ENCODE results near the gene HENMT1.
"Not testable (repeated sequence)": the region's sequence is repeated elsewhere in the genome, so short reads cannot be mapped to it uniquely, and the experiment has no call there.

Gene HENMT1

DNA sequence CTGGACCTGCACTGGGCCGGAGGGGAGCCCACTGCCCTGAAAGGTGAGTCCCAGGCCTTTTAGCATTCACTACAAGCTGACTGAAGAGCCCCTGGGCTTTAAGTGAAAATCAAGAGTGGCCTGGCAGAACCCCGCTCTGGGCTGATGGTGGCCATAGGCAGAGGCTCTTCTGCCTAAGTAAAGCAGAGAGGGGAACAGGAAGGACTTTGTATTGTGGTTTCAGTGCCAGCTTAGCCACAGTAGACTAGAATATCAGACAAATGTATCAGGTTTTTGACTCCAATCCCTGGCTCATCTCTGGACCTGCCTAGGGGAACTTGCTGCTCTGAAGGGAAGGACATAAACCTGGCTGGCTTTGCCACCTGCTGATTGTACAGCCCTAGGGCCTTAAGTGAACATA is 10.2 kb upstream of the HENMT1 start:
- no peak for DNase-seq (ENCODE audit: low spot score)

DNA sequence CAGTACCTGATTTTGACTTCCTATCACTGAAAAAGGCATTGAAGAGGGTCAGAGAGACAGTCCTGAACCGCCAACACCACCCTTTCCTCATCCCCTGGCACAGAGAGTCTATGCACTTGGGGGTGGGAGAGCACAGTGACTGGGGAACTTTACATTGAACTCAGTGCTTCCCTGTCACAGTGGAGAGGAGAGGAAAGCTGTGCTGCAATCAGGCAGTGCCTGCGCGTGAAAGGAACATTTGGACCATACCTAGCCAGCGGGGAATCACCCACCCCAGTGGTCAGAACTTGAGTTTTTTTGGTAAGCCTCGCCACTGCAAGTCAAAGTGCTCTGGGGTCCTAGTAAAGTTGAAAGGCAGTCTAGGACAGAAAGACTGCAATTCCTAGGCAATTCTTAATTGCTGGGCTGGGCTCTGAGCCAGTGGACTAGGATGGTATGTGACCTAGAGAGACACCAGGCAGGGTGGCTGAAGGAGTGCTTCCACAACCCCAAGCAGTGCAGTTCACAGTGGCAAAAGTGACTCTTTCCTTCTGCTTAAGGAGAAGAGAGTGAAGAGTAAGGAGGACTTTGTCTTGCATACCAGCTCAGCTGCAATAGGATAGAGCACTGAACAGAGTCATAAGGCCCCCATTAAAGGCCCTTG is 9.4 kb upstream of the HENMT1 start:
- DNase-seq (ENCODE audit: low spot score) = no peak

DNA sequence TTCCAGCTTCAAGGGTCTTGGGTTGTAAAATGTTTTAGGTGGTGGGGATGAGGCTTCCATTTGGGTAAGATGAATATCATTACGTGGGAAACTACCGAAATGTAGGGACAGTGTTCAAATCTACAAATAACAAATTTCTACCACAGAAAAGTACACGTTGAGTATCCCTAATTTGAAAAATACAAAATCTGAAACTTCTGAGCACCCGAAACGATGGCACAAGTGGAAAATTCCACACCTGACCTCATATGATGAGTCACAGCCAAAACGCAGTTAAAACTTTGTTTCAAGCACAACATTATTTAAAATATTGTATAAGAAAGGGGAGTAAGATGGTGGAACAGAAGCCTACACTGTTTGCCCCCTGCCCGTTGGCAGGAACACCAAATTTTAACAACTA is 8.8 kb upstream of the HENMT1 start:
- no peak for DNase-seq (ENCODE audit: low spot score)

DNA sequence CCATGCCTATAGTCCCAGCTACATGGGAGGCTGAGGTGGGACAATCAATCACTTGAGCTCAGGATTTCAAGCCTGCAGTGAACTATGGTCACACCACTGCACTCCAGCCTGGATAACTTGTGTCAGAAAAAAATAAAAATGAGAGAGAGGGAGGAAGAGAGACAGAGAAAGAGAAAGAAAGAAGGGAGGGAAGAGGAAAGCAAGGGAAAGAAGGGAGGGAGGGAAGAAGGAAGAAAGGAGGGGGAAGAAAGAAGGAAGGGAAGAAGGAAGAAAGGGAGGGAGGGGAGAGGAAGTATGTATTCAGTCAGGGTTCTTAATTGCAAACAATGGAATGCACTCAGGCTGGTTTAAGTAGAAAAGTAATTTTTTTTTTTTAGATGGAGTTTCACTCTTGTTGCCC is 7.9 kb upstream of the HENMT1 start:
- no peak for DNase-seq (ENCODE audit: low spot score)

DNA sequence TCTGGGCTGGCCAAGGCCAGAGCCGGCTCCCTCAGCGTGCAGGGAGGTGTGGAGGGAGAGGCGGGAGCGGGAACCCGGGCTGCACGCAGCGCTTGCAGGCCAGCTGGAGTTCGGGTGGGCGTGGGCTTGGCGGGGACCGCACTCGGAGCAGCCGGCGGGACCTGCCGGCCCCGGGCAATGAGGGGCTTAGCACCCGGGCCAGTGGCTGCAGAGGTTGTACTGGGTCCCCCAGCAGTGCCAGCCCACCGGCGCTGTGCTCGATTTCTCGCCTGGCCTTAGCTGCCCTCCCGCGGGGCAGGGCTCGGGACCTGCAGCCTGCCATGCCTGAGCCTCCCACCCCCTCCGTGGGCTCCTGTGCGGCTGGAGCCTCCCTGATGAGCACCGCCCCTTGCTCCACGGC is 6.5 kb upstream of the HENMT1 start:
- DNase-seq (ENCODE audit: low spot score) = not testable (repeated sequence)

DNA sequence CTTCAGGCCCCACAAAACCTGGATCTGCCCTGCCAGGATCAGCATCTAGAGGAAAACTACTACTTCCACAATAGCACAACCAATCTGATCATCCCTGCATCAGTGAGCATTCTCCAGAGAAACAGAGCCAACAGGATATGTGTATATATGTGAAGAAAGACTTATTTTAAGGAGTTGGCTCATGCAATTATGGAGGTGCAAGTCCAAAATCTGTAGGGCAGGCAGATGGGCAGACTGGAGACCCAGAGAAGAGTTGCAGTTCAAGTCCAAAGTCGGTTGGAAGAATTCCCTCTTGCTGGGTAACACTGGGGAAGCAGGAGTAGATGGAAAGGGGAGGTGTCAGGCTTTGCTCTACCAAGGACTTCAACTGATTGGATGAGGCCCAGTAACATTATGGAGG is 4.9 kb upstream of the HENMT1 start:
- DNase-seq (ENCODE audit: low spot score) = no peak

DNA sequence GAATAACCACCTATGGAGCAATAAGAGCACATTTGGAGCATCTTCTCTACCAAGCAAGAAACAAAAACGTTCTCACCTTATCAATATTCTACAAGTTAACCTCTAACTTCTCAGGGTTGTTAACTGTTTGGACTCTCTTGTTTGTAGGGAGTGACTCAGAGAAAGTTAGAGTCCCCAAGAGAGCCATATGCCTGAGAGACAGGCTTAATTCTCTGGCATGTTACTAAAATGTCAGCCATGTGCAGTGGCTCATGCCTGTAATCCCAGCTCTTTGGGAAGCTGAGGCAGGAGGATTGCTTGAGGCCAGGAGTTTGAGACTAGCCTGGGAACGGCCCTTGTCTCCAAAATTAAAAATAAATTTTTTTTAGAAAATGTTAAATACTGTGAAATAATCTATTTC is 4.2 kb upstream of the HENMT1 start:
- DNase-seq (ENCODE audit: low spot score) = no peak

DNA sequence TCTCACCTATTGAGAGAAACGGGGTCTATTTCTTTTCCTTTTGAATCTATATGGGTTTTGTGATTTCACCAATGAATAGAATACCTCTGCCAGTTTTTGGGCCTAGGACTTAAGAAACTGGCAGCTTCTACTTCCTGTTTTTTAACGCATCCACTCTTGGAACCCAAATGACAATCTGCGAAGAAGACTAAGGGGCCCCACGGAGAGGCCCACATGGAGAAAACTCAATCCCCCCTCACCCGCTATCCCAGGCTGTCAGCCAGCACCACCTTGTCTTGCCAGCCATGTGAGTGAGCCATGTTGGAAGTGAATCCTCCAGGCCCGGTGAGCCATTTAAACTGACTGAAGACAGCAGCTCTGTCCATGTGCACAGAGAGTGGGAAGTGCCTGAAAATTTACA is 3.6 kb upstream of the HENMT1 start:
- DNase-seq (ENCODE audit: low spot score) = no peak

DNA sequence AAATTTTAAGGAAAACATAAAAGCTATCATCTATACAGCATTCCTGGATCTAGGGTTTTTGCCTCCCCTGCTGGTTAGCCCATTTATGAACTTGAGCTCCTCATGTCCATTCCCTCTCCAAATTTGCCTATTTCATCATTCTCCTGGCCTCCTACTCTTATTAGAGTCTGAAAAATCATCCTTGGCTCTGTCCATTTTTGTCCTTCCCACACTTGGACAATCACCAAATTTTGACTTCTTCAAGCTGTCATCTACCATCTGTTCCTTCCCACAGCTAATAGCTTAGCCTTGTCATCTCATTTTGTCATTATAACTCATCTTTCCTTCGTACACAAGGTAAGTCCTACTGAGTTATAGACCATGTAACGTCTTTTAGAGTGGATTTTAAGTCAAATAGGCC is 2.2 kb upstream of the HENMT1 start:
- DNase-seq (ENCODE audit: low spot score) = no peak

DNA sequence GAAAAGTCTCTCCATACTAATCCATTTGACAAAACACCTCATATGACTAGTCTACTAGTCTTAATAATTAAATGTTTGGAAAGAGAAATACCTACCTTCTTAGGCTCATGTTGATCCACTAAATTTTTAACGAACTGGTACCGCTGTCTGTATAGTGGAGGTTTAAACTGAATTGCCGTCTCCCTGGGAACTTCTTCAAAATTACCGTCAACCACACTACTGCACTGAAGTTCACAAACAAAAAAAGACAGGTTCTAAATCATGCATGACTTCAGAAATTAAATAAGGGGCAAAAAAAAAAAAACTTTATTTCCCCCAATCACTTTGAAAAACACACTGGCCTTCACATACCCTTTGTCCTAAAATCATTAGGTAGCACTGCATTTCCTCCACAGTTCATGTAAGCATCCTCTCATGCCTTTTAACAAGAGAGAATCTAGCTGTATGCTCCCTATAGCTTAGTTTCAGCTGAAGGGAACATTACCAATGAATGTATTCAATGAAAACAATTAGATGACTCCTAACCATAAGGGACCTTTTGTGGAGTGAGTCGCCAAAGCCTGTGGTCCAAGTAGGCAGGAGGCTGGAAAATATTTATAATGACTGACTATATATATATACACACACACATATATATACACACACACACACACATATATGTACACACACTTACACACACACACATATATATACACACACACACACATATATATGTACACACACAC is 3.4 kb downstream of the HENMT1 start:
- no peak for DNase-seq (ENCODE audit: low spot score)

DNA sequence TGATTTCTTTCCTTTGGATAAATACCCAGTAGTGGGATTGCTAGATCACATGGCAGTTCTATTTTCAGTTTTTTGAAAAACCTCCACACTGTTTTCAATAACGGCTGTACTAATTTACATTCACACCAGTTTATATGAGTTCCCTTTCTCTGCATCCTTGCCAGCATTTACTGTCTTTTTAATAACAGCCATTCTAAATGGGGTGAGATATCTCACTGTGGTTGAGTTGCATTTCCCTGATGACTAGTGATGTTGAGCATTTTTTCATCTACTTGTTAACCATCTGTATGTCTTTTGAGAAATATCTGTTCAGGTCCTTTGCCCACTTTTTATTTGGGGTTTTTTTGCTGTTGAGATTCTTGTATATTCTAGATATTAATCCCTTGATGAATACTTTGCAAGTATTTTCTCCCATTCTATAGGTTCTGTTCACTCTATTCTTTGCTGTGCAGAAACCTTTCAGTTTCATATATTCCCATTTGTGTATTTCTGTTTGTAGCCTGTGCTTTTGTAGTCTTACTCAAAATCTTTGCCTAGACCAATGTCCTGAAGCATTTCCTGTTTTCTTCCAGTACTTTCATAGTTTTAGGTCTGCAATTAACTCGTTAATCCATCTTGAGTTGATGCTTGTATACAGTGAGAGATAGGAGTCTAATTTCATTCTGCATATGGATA is 7.3 kb downstream of the HENMT1 start:
- DNase-seq (ENCODE audit: low spot score) = no peak

DNA sequence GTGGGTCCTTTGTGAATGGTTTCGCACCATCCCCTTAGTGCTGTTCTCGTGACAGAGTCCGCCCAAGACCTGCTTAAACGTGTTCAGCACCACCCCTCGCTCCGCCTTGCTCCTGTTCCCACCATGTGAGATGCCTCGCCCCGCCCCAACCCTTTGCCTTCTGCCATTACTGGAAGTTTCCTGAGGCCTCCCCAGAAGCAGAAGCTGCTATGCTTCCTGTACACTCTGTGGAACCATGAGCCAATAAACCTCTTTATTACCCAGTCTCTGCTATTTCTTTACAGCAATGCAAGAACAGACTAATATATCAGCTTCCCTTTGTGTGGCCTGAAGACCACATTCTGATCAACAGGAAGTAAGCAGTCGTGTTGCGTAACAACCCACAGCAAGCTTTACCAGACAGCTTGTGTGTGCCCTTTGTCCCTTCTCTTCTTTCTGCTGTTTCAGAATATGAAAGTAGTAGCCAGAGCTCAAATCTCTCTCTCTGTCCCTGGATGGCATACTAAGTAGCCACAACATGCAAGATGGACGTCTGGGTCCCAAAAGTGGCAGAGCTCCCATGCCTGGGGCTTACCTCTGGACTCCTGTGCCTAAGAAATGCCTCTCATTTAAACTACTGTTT is 14.1 kb downstream of the HENMT1 start:
- DNase-seq (ENCODE audit: low spot score) = no peak

DNA sequence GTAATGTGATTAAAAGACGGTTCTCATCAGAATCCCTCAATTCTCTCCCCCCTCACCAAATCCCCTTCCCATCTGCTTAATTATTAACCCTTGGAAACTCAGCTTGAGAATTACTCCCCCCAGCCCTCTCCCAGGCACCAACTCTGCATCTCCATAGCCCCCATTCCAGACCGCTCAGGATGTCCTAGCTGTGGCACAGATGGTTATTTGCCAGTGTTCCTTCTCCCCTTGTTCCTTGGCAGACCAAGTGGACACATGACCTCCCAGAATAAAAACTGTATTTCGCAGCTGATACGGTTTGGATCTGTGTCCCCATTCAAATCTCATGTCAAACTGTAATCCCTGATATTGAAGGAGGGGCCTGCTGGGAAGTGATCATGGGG is 14.6 kb downstream of the HENMT1 start:
- DNase-seq (ENCODE audit: low spot score) = no peak

DNA sequence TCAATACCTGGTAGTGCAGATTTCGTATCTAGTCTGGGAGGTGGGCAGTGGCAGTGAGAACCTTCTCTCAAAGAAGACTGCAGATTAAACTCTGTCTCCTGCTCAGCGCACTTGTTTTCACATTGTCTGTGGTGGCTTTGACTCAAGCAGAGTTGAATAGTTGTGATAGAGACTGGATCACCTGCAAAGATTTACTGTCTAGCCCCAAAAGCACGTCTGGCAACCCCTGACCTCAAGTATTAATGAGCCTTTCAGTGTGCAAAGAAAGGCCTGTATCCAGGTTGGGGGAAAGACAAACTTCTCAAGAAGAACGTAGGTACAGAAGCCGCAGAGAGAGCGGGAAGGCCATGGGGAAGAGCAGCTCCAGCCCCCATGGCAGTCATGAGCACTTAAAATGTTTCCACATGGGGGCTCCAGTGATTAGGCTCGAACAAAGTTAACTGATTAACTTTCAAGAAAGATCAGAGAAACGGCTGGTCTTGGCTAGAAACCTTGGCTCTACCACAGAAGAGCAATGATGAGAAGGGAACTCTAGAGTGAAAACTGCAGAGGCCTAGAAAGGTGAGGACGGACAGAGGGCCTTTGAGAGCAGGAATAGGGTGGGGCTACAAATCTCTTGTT is 15.2 kb downstream of the HENMT1 start:
- DNase-seq (ENCODE audit: low spot score) = no peak

DNA sequence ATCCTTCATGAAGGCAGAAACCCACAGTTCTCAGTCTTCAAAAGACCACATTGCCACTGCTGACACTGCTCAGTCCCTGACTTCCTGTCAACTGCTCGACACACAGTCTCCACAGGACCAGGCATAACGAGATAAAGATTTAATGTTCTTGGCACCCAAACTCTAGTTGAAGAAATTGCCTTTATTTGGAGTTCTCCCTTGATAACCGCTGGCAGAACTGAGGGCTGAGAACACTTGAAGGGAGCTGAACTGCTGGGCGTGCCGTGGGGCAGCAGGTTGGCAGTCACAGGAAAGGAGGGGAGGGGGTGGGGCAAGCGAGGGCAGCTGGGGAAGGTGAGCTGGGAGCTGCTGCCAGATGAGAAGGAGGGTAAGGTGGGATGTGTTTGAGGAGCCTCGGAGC is 15.9 kb downstream of the HENMT1 start:
- DNase-seq (ENCODE audit: low spot score) = no peak

DNA sequence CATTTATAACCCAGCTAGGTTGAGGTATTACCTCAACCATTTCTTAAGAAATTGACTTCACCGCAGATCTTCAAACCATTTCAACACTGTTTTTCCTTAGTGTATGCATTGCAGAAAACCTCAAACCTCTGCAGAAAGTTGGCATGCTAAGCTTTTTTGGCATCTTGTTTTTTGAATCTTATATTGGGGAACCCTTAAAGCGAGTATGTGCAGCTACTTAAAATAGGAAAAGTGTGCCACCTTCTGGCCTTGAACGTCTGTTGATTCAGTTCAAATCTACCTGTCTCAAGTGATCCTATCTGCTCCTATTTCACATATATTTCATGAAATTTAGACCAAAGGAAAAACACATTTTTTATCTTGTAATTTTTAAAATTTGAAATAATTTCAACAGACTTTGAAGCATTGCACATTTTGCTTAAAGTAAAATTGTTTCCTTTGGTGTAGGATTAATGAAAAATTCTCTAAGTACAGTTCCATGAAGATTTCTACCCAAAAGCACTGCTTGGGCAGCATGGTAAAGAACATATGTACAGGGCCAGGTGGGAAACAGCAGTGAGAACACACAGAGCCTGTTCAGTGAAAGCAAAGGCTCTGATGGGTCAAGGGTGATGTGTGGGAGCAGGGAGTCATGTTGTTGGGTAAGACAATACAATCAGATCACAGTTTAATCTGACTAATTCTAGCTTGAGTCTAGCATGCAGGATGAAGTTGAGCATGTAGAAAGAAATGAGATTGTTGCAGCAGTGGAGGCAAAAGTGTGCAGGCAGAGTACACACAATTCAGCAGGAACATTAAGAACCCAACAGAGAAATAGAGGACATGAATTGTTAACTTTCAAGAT is 17.2 kb downstream of the HENMT1 start:
- peak; percentile 27 for DNase-seq (ENCODE audit: low spot score)

DNA sequence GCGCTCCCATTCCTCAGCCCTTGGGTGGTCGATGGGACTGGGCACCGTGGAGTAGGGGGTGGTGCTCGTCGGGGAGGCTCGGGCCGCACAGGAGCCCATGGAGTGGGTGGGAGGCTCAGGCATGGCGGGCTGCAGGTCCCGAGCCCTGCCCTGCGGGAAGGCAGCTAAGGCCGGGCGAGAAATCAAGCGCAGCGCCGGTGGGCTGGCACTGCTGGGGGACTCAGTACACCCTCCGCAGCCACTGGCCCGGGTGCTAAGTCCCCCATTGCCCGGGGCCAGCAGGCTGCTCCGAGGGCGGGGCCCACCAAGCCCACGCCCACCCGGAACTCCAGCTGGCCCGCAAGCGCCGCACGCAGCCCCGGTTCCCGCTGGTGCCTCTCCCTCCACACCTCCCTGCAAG is 20.0 kb downstream of the HENMT1 start:
- not testable (repeated sequence) for DNase-seq (ENCODE audit: low spot score)

DNA sequence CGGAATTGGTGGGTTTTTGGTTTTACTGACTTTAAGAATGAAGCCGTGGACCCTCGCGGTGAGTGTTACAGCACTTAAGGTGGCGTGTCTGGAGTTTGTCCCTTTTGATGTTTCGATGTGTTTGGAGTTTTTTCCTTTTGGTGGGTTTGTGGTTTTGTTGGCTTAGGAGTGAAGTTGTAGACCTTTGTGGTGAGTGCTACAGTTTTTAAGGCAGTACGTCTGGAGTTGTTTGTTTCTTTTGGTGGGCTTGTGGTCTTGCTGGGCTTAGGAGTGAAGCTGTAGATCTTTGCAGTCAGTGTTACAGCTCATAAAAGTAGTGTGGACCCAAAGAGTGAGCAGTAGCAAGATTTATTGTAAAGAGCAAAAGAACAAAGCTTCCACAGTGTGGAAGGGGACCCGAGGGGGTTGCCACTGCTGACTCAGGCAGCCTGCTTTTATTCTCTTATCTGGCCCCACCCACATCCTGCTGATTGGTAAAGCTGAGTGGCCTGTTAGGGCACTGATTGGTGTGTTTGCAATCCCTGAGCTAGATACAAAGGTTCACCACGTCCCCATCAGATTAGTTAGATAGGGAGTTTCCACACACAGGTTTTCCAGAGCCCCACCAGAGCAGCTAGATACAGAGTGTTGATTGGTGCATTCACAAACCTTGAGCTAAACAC is 20.9 kb downstream of the HENMT1 start:
- DNase-seq (ENCODE audit: low spot score) = no peak

DNA sequence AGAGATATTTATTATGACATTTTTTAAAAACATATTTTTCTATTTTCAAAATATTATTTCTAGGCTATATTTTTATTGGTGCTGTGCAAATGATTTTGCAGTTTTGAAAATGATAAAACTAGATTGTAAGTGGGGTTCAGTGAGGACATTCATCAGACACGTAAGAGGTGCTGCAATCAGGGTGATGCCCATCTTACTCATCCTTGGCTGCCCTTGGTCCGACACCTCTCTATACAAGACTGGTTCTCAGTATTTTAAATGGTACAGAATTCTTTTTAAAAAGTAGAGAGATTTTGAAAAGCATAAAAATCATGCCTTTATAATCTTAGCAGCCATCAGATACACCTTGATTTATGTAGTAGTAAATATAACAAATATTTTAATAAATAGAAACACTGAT is 24.0 kb downstream of the HENMT1 start:
- no peak for DNase-seq (ENCODE audit: low spot score)

DNA sequence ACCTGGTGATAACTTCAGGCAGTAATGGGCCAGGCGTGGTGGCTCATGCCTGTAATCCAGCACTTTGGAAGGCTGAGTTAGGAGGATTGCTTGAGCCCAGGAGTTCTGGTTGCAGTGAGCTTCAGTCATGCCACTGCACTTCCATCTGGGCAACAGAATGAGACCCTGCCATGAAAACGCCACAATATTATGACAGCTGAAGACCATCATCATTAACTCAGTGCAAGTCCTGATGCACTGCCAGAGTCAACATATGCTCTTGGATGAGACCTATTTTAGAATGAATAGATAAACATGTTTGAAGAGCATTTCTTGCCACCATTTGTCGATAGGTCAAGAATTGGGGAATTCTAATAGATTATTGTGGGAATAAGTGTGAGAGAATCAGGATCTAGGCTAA is 26.4 kb downstream of the HENMT1 start:
- no peak for DNase-seq (ENCODE audit: low spot score)

DNA sequence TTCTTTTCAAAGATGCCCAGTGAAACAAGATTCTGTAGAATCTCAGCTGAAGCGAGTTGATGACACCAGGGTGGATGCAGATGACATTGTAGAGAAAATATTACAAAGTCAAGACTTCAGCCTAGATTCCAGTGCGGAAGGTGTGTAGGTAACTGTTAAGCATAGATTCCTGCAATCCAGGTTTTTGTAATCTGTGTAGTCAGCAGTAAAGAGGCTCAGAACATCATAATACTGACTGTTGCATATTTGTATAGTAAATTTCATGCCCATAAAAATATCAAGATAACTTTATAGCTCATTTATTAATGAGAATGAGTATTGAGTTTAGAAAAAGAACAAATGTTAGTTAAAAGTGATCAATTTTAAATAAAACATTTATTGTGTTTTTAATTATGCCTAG is 32.2 kb downstream of the HENMT1 start:
- DNase-seq (ENCODE audit: low spot score) = no peak

All from hematopoietic multipotent progenitor cell treated with erythropoietin and hydrocortisone succinate and interleukin-3 and kit ligand, for 15 days (in vitro differentiated cells).